Uterus (tissue), 2 donors: ENCODE measurements around the gene CLPX.

Experiments
- CTCF ChIP-seq, 4 experiments: fragments of 200-600 bp in 2 of 4; fragments of 450-650 bp in 2 of 4; sonication (generic) in 2 of 4; IDR thresholded peaks; one replicate each; pipeline ENCODE4 v1.5.1; 2016 to 2019; ENCODE audit warnings: antibody characterized with exemption in 4 of 4, mild to moderate bottlenecking in 2 of 4, moderate library complexity in 1 of 4
- POLR2A ChIP-seq, 2 donors: fragments of 450-650 bp; IDR thresholded peaks; one replicate each; pipeline ENCODE4 v1.6.1; 2016; ENCODE audit warnings: antibody characterized with exemption in 2 of 2, mild to moderate bottlenecking in 1 of 2, moderate library complexity in 1 of 2

GRCh38 chr15:65177901-65178300 is 7.2 kb downstream of the CLPX start:
- TF ChIP-seq CTCF (IDR thresholded peaks at IDR 0.05) = no peak
- TF ChIP-seq POLR2A (IDR thresholded peaks at IDR 0.05) = no peak
